HepG2 (cell line): Measurements from ENCODE around the gene TTC39C. TPM values are rescaled to one million over a fixed set of nuclear protein-coding genes. Genes with fewer than 3 reads are reported as not detected.

ENCODE experiments used
- ASH2L ChIP-seq: fragments of 300-600, 200-600 bp; sonication (generic); IDR thresholded peaks from 2 replicates; pipeline ENCODE4 v1.7.0; 2017; ENCODE audit warnings: low read depth, mild to moderate bottlenecking, moderate library complexity, mixed read lengths, low read length; ENCODE audit not compliant: insufficient read length
- HOXA7 ChIP-seq: sonication (generic); formaldehyde crosslinking; IDR thresholded peaks from 2 replicates; pipeline ENCODE4 v1.8.1; 2022; ENCODE audit warnings: mild to moderate bottlenecking, missing genetic modification reagents, moderate library complexity
- IKZF1 ChIP-seq: fragments of 450-650 bp; IDR thresholded peaks from 2 replicates; pipeline ENCODE4 v1.7.1; 2016
- NR2F1 ChIP-seq, 2 experiments: fragments of 450-650 bp in 1 of 2; formaldehyde crosslinking in 1 of 2; IDR thresholded peaks; 2 replicates each; pipeline versions ENCODE4 v1.5.0 to v1.6.1; 2016 to 2020; ENCODE audit warnings: mild to moderate bottlenecking in 1 of 2, missing compliant biosample characterization in 1 of 2, missing genetic modification reagents in 1 of 2, moderate library complexity in 1 of 2
- PRMT3 ChIP-seq: sonication (generic); formaldehyde crosslinking; IDR thresholded peaks from 2 replicates; pipeline ENCODE4 v1.8.1; 2022; ENCODE audit warnings: low read depth, mild to moderate bottlenecking, moderate library complexity, missing genetic modification reagents, borderline replicate concordance
- RNF2 ChIP-seq: fragments of 450-650 bp; conservative IDR thresholded peaks from 2 replicates; pipeline ENCODE4 v1.6.1; 2016; ENCODE audit warnings: low read depth
- SALL1 ChIP-seq: sonication (generic); formaldehyde crosslinking; IDR thresholded peaks from 2 replicates; pipeline ENCODE4 v1.8.0; 2022; ENCODE audit warnings: mild to moderate bottlenecking, missing genetic modification reagents
- TBL1XR1 ChIP-seq: fragments of 150-350 bp; IDR thresholded peaks from 2 replicates; pipeline ENCODE4 v1.6.1; 2014; ENCODE audit warnings: borderline replicate concordance, low read length; ENCODE audit not compliant: partially characterized antibody
- ZFP36 ChIP-seq: fragments of 150-350 bp; IDR thresholded peaks from 2 replicates; pipeline ENCODE4 v1.6.1; 2018; ENCODE audit warnings: borderline replicate concordance, low read length, low read depth; ENCODE audit not compliant: partially characterized antibody
- ZNF33B ChIP-seq: sonication (generic); formaldehyde crosslinking; IDR thresholded peaks from 2 replicates; pipeline ENCODE4 v1.5.1; 2020; ENCODE audit warnings: mild to moderate bottlenecking, missing genetic modification reagents
- ZNF451 ChIP-seq: sonication (generic); formaldehyde crosslinking; IDR thresholded peaks from 2 replicates; pipeline ENCODE4 v1.5.0; 2020; ENCODE audit warnings: mild to moderate bottlenecking, missing genetic modification reagents
- ZNF720 ChIP-seq: sonication (generic); formaldehyde crosslinking; IDR thresholded peaks from 2 replicates; pipeline ENCODE4 v1.4.0; 2020; ENCODE audit warnings: missing genetic modification reagents
- ZSCAN31 ChIP-seq: sonication (generic); formaldehyde crosslinking; IDR thresholded peaks from 2 replicates; pipeline ENCODE4 v1.5.0; 2020; ENCODE audit warnings: low read depth, mild to moderate bottlenecking, missing genetic modification reagents
- polyA plus RNA-seq, 8 experiments: library from polyadenylated mRNA; depleted of rRNA in 3 of 8; stranded (reverse) in 7 of 8; unstranded in 1 of 8; fragments of >200 nt; fragmentation: Illumina TruSeq in 4 of 8; extraction: Trizol in 4 of 8; gene quantifications; 2 replicates each; pipeline versions ENCODE4 v1.2.1 to v1.2.3, GENCODE V29; 2011 to 2016; ENCODE audit warnings: low read depth in 4 of 8, missing spikeins in 1 of 8, mixed read lengths in 1 of 8; ENCODE audit not compliant: insufficient read depth in 1 of 8
- total RNA-seq, 5 experiments: library from RNA; depleted of rRNA; stranded (reverse); fragments of >200 nt; fragmentation: Illumina TruSeq; extraction: Trizol; gene quantifications; 2 replicates each; pipeline ENCODE4 v1.2.3, GENCODE V29; 2016; ENCODE audit warnings: low read depth in 1 of 5
- TF ChIP-seq, protein P1 (sequence below): sonication (generic); formaldehyde crosslinking; IDR thresholded peaks from 2 replicates; pipeline ENCODE4 v1.8.0; 2022; ENCODE audit warnings: mild to moderate bottlenecking, missing genetic modification reagents, moderate library complexity
- TF ChIP-seq, protein P2 (sequence below): sonication (generic); formaldehyde crosslinking; IDR thresholded peaks from 2 replicates; pipeline ENCODE4 v1.5.0; 2020; ENCODE audit warnings: mild to moderate bottlenecking, low read depth, missing genetic modification reagents, borderline replicate concordance
- TF ChIP-seq, protein P3 (sequence below): sonication (generic); formaldehyde crosslinking; IDR thresholded peaks from 2 replicates; pipeline ENCODE4 v1.4.0; 2020; ENCODE audit warnings: missing genetic modification reagents
- TF ChIP-seq, protein P4 (sequence below): sonication (generic); formaldehyde crosslinking; IDR thresholded peaks from 2 replicates; pipeline ENCODE4 v1.4.0; 2020; ENCODE audit warnings: mild to moderate bottlenecking, missing genetic modification reagents, borderline replicate concordance

Gene TTC39C
- total and polyA plus RNA-seq, 2 of the 13 experiments (the other 11 are each of a cell fraction or from before 2014, with no cell fraction given): 19.1 to 25.9 TPM

DNA sequence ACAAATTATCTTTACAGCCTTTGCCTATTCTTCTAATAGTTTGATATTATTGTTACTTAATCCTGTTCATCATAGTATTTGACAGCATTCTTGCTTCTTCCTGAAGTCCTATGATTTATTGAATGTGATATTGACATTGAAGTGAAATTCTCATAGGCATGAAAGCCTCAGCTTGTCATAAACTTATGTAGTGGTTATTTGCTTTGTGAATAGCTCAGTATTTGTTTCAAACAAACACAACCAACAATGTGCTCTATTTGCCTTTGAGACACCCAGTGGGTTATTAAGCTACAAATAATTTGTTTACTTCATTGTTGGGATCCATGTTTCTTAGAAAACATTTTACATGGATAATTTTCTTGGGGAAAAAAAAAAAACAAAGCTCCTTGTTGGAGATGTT is 57.2 kb downstream of the TTC39C start (continued):
- TF ChIP-seq, protein P1, sequence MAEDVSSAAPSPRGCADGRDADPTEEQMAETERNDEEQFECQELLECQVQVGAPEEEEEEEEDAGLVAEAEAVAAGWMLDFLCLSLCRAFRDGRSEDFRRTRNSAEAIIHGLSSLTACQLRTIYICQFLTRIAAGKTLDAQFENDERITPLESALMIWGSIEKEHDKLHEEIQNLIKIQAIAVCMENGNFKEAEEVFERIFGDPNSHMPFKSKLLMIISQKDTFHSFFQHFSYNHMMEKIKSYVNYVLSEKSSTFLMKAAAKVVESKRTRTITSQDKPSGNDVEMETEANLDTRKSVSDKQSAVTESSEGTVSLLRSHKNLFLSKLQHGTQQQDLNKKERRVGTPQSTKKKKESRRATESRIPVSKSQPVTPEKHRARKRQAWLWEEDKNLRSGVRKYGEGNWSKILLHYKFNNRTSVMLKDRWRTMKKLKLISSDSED (CRISPR knock-in tag): no peak
- TF ChIP-seq SALL1 (CRISPR knock-in tag) (no peak), ZNF451 (CRISPR knock-in tag) (no peak), RNF2 (no peak), NR2F1 (CRISPR knock-in tag; IDR thresholded peaks at IDR 0.05) (peak in 1 of 2 experiments; percentile 55; a peak in 1 of 4 replicates), TBL1XR1 (no peak), ZNF33B (no peak), ASH2L (peak; percentile 37), IKZF1 (no peak), PRMT3 (CRISPR knock-in tag) (no peak), ZFP36 (peak; percentile 71), HOXA7 (CRISPR knock-in tag) (no peak), ZSCAN31 (CRISPR knock-in tag) (no peak), ZNF720 (CRISPR knock-in tag) (no peak)
- TF ChIP-seq, protein P2, sequence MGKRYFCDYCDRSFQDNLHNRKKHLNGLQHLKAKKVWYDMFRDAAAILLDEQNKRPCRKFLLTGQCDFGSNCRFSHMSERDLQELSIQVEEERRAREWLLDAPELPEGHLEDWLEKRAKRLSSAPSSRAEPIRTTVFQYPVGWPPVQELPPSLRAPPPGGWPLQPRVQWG: no peak
- TF ChIP-seq, protein P3, sequence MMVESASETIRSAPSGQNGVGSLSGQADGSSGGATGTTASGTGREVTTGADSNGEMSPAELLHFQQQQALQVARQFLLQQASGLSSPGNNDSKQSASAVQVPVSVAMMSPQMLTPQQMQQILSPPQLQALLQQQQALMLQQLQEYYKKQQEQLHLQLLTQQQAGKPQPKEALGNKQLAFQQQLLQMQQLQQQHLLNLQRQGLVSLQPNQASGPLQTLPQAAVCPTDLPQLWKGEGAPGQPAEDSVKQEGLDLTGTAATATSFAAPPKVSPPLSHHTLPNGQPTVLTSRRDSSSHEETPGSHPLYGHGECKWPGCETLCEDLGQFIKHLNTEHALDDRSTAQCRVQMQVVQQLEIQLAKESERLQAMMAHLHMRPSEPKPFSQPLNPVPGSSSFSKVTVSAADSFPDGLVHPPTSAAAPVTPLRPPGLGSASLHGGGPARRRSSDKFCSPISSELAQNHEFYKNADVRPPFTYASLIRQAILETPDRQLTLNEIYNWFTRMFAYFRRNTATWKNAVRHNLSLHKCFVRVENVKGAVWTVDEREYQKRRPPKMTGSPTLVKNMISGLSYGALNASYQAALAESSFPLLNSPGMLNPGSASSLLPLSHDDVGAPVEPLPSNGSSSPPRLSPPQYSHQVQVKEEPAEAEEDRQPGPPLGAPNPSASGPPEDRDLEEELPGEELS (CRISPR knock-in tag): no peak
- TF ChIP-seq, protein P4, sequence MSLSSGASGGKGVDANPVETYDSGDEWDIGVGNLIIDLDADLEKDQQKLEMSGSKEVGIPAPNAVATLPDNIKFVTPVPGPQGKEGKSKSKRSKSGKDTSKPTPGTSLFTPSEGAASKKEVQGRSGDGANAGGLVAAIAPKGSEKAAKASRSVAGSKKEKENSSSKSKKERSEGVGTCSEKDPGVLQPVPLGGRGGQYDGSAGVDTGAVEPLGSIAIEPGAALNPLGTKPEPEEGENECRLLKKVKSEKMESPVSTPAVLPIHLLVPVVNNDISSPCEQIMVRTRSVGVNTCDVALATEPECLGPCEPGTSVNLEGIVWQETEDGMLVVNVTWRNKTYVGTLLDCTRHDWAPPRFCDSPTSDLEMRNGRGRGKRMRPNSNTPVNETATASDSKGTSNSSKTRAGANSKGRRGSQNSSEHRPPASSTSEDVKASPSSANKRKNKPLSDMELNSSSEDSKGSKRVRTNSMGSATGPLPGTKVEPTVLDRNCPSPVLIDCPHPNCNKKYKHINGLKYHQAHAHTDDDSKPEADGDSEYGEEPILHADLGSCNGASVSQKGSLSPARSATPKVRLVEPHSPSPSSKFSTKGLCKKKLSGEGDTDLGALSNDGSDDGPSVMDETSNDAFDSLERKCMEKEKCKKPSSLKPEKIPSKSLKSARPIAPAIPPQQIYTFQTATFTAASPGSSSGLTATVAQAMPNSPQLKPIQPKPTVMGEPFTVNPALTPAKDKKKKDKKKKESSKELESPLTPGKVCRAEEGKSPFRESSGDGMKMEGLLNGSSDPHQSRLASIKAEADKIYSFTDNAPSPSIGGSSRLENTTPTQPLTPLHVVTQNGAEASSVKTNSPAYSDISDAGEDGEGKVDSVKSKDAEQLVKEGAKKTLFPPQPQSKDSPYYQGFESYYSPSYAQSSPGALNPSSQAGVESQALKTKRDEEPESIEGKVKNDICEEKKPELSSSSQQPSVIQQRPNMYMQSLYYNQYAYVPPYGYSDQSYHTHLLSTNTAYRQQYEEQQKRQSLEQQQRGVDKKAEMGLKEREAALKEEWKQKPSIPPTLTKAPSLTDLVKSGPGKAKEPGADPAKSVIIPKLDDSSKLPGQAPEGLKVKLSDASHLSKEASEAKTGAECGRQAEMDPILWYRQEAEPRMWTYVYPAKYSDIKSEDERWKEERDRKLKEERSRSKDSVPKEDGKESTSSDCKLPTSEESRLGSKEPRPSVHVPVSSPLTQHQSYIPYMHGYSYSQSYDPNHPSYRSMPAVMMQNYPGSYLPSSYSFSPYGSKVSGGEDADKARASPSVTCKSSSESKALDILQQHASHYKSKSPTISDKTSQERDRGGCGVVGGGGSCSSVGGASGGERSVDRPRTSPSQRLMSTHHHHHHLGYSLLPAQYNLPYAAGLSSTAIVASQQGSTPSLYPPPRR (CRISPR knock-in tag): peak; percentile 69; the same call in 1 of the 2 replicates
